Effector CD8-positive, alpha-beta T cell (primary cell): ENCODE measurements around the gene AAGAB.
"Not testable (repeated sequence)": the region's sequence is repeated elsewhere in the genome, so short reads cannot be mapped to it uniquely, and the experiment has no call there.

Experiments used
- DNase-seq: peaks from one replicate; lab custom pipeline; 2025; lab: John Stamatoyannopoulos, UW

The AAGAB gene

DNA sequence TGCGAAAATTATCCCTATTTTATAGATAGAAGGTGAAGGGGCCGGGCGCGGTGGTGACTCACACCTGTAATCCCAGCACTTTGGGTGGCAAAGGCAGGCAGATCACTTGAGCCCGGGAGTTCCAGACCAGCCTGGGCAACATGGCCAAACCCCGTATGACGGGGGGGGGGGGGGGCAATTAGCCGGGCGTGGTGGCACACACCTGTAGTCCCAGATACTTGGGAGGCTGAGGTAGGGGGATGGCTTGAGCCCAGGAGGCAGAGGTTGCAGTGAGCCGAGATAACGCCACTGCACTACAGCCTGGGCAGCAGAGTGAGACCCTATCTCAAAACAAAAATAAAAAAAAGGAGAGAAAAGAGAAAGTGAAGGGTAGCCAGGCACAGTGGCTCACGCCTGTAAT, 1.4 kb downstream of the AAGAB start:
- DNase-seq, result no peak

GRCh38 chr15:67251318-67251717, 3.1 kb downstream of the AAGAB start:
- DNase-seq, result no peak

DNA sequence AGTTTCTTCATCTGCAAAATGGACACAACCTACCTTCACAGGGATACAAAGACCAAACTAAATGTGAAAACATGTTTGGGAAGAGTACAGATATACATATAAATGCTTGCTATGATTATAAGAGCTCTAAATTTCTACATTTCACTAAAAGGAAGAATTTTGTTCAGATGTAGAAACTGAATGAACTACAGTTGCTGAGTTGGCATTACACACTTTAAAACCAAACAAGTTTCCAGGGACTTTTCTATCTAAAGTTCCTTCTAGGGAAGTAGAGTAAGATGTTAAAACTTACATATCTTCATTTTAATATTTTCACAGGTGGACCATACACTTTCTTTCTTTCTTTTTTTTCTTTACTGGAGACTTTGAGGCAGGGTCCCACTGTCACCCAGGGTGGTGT, 4.6 kb downstream of the AAGAB start:
- no peak for DNase-seq

GRCh38 chr15:67248011-67248505, 6.4 kb downstream of the AAGAB start:
- DNase-seq, result no peak

DNA sequence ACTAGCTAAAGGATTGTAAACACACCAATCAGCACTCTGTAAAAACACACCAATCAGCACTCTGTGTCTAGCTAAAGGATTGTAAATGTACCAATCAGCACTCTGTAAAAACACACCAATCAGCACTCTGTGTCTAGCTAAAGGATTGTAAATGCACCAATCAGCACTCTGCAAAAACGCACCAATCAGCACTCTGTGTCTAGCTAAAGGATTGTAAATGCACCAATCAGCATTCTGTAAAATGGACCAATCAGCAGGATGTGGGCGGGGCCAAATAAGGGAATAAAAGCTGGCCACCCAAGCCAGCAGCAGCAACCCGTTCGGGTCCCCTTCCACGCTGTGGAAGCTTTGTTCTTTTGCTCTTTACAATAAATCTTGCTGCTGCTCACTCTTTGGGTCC, 7.9 kb downstream of the AAGAB start:
- not testable (repeated sequence) for DNase-seq

DNA sequence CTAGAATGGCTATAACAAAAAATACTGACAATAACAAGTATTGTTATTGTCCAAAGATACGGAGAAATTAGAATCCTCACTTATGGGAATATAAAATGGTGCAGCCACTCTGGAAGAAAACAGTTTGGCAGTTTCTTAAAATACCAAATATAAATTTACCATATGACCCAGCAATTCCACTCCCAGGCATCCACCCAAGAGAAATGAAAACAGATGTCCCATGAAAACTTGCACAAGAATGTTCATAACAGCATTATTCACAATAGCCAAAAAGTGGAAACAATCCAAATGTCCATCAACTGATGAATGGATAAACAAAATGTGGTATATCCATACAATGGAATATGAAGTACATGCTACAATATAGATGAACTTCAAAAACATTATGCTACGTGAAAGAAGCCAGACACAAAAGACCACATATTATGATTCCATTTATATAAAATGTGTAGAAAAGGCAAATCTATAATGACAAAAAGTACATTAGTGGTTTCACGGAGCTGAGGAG, 9.4 kb downstream of the AAGAB start:
- no peak for DNase-seq

- no peak for DNase-seq
Measured at GRCh38 chr15:67242708-67243111, 11.8 kb downstream of the AAGAB start.

DNA sequence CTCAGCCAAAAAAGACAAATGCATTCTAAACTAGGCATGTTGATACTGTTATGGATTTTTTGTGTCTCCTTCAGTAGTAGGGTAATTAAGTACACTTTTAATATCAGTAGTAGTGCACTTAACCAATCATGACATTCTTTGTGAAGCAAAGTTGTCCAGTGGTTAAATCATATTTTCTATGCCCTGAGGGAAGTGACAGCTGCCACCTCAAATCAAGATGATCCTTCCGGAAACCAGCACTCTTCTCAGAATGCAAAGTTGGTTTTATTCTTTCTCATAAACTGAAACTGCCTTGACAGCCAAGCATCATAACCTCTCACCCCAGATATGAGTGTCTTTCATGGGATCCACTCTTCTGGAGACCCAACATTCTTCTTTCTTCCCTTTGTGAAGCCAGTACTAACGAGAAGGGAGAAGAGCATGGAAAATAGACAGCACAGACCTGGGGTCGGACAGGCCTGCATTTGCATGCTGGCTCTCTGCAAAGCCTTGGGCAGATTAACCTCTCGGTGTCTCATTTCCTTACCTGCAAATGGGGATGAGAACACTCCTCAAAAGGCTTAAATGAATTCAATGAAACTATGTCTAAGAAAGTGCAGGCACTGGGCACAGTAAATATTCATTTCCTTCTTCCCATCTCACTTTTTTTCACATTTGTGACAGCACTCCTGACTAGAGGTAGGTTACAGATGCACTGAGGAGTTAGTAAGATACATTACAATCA, 13.2 kb downstream of the AAGAB start:
- no peak for DNase-seq

- no peak for DNase-seq
Measured at GRCh38 chr15:67240235-67241131, 14.0 kb downstream of the AAGAB start.

DNA sequence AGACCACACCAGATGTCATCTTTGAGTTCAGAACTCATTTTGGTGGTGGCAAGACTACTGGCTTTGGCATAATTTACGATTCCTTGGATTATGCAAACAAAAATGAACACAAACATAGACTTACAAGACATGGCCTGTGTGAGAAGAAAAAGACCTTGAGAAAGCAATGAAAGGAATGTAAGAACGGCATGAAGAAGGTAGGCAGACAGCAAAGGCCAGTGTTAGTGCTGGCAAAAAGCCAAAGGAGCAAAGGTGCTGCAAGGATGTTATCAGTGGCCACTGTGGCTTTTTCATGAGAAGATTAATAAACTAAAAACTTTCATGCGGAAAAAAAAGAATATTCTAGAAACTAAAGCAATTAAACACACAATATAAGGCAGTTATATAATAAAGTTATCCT, 21.9 kb downstream of the AAGAB start:
- DNase-seq, result no peak

GRCh38 chr15:67230504-67230903, 24.0 kb downstream of the AAGAB start:
- DNase-seq, result no peak

DNA sequence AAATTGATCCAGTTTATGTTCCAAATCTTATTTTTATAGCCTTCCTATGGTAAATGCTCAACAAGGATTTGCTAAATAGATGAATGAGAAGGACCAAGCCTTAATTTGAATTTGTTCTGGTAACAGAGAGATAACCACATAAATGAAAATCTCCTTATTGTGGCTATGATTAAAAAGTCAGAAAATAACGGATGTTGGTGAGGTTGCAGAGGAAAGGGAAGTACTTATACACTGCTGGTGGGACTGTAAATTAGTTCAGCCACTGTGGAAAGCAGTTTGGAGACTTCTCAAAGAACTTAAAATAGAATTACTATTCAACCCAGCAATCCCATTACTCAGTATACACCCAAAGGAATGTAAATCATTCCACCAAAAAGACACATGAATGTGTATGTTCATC, 26.2 kb downstream of the AAGAB start:
- no peak for DNase-seq

DNA sequence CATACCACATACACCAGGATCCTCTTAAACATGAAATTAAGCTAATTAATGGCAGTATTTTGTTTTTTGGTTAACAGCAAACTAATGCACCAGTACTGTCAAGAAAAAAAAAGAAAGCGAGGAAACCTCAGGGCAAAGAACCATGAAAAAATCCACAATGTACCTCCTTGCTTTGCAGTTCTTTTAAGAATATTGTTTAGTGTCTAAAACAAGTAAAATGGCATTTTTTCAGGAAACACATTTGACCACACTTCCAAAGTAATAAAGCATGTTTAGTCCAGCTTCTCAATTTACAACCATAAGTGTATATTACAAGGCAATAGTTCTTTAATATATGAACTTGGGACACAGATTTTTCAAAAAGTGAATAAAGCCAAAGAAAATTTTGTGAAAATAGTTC, 26.6 kb downstream of the AAGAB start:
- no peak for DNase-seq

- DNase-seq, result no peak
Measured at GRCh38 chr15:67227431-67227830, 27.0 kb downstream of the AAGAB start.

- DNase-seq, result no peak
Measured at GRCh38 chr15:67225336-67225735, 29.1 kb downstream of the AAGAB start.

DNA sequence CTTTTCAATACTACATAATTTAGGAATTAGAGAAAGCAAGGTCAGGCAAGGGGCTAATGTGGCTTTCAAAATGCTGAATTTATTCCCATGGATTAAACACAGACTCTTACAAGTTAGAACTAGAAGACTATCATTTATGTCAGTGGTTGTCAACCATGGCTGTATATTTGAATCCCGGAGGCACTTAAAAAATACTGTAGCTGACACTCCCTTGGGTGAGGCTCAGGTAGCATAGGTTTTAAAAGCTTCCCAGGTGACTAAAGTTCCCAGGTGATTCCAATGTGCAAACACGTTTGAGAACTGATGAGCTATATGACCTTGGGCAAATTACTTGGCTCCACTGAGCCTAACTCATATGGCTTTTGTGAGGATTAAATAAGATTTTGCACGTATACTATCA, 29.6 kb downstream of the AAGAB start:
- DNase-seq, result no peak

- DNase-seq, result no peak
Measured at GRCh38 chr15:67219288-67219687, 35.2 kb downstream of the AAGAB start.

GRCh38 chr15:67218428-67218827, 36.0 kb downstream of the AAGAB start:
- no peak for DNase-seq

DNA sequence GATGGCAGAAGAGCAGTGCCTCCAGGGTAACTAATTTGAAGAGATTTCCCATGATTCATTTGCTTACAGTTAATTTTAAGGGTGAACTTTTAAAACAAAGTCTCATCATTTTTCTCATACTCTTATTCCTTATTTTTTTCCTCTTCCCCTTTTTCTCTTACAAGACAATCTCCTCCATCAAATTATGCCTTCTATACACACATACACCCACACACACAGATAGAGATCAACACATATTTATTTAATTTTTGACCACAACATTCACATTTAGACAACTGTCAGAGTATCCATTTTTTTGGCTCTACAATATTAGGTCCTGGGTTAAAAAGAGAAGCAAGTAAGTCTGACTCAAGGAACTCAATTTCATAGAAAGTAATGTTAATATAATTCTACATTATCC, 37.6 kb downstream of the AAGAB start:
- DNase-seq, result no peak

DNA sequence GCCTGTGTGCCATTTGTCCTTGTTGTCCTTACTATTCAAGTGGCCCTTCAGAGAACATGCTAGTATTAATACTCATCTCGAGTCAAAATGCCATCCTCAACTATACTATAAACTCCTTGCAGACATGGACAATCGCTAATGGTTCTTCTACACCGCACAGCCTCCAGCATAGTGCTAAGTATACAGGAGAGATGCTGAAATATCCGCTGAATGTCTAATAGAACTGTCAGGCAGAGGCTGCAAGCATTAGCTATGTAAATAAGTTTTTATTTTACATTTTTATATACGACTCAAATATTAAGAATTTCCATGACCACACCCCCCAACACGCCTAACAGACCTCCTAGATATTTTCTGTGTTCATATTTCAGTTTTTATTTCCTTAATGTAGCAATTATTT, 39.4 kb downstream of the AAGAB start:
- DNase-seq, result no peak

DNA sequence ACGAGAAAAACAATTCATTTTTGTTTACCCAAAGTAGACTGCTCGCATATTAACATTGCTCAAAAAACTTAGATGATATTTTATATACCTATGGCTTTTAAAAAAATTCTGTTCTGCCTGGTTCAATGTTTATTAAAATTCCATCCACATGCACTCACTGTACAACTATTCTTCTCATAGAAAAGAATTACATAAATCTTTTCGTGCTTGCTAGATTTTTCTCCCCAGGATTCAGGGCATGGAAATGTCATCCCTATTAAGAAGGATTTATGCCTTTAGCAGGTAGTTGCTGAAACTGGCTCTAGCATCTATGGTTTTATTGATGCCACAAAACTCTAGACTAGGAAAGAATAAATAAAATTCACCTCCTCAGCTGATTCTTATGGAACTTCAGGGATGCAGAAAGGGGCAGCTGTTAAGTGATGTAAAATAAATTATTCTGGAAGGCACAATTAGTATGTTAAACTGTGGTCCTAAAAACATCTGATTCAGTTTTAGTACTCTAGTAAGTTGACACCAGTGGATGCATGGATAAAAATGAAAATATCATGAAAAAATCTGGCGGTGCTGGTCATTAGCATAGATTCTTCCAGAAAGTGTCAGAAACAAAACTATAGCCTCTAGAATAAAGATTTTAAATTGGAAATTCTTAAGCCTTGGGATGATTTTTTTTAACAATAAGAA, 41.6 kb downstream of the AAGAB start:
- DNase-seq, result no peak

DNA sequence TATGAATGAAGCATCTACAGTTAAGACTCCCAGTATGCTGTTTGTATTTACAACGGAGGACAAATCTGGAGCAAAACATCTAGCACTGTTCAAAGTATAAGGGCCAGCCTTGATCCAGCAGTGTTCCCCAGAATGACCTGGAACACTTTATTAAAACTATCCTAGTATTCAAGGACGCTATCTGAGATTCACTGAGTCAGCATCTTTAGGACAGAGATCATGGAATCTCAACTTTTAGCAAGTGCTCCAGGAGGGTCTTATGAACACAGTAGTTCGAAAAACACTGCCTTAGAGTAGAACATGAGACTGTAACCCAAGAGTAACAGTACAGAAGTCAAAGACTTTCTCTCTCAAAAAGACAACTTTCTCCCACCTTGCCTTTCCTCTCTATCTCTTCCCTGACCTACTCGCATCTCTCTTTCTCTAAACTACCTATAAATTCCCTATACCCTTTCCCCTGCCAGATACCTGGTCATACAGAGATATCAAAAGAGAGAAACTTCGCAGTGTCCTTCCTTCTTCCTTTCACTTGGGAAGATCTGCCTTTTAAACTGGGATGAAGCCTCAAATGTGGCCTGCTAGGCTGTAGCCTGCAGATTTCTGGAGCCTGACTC, 43.8 kb downstream of the AAGAB start:
- DNase-seq, result no peak
